DMS53 (cell line): ENCODE data around the gene CEP97.
"Not testable (repeated sequence)": the region's sequence is repeated elsewhere in the genome, so short reads cannot be mapped to it uniquely, and the experiment has no call there.

ENCODE experiments used
- DNase-seq: peaks from one replicate; lab custom pipeline; 2025; lab: John Stamatoyannopoulos, UW

The CEP97 gene, protein sequence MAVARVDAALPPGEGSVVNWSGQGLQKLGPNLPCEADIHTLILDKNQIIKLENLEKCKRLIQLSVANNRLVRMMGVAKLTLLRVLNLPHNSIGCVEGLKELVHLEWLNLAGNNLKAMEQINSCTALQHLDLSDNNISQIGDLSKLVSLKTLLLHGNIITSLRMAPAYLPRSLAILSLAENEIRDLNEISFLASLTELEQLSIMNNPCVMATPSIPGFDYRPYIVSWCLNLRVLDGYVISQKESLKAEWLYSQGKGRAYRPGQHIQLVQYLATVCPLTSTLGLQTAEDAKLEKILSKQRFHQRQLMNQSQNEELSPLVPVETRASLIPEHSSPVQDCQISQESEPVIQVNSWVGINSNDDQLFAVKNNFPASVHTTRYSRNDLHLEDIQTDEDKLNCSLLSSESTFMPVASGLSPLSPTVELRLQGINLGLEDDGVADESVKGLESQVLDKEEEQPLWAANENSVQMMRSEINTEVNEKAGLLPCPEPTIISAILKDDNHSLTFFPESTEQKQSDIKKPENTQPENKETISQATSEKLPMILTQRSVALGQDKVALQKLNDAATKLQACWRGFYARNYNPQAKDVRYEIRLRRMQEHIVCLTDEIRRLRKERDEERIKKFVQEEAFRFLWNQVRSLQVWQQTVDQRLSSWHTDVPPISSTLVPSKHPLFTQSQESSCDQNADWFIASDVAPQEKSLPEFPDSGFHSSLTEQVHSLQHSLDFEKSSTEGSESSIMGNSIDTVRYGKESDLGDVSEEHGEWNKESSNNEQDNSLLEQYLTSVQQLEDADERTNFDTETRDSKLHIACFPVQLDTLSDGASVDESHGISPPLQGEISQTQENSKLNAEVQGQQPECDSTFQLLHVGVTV

DNA sequence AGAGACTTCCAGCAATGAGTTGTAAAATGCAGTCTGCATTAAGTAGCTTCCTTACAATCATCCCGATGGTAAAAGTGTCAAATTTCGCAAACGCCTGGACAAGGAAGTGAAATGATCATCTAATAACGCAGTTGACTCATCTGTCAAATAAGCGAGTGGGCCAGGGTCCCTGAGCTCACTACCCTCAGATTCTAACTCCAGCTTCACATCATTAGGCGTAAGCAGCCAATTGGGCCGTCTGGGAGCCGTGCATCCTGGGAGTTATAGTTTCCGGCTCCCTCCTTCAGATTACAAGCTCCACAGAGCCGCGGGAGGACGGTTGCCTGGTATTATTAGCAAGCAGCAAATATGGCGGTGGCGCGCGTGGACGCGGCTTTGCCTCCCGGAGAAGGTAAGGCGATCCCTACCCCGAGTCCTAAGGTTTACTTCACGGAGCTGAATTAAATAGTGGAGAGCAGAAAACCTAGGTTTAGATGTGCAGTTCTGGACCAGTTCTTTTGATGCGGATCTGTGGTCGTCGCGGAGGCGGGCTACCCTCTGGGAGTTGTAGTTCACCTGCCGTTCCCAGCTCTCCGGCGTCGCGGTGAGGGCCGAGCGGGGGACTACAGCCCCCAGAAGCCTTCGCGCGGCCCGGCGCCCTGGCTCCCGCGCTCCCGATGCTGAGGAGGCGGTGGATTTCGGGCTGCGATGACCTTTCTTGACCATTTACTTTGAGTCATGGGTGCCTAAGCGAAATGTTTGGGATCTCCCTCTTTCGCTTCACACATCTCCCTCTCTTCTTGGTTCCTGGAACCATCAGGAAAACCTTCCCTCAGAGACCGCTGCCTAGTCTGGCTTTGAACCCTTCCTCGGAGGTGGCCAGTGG is at the start of gene CEP97:
TSS of gene CEP97 (plus strand) at position 286 of the 865 bp plus-strand sequence. CDS start at position 349, 63 bp downstream.
- peak; percentile 97 for DNase-seq

DNA sequence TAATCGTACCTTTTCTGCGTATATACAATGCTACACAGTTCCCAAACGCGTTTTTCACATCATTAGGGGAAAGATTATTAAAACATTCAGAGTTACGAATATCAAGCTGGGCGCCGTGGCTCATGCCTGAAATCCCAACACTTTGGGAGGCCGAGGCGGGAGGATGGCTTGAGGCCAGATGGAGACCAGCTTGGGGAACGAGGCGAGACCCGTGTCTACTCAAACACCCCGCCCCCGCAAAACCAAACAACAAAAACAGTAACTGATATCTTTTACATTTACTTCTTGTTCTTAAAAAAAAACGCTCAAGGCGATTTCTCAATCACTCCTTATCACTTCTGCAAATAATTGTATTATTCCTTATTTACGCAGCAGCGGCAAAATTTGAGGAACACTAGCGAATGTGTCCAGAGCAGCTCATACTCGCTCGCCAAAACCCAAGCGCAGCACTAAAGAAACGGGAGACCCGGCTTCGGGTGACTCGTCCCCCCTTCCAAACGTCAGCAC is 48.7 kb upstream of the CEP97 start:
- no peak for DNase-seq

DNA sequence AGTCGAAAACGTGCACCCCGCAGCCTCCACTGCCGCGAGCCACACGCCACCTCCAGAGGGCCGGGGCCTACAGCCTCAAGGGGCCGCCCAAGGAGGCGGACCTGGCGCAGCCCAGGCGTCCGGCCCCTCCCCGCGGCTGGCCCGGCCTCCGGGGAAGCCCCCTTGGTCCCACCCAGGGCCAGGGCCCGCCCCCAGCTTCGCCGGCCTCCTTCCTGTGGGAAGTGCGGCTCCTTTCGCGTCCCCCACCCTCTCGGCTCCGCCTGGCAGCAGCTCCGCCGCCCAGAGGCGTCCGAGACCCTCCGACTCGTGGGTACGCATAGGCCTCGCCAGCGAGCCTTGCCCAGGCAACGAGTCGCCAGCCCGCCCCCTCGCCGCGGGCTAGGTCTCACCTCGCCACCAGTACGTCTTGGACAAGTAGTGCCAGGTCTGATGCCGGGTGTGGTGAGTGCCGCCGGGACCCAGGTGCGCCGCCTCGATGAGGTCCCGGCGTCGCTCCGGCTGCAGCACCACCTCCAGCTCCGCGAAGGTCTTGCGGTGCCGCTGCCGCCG is 48.1 kb upstream of the CEP97 start:
- no peak for DNase-seq

DNA sequence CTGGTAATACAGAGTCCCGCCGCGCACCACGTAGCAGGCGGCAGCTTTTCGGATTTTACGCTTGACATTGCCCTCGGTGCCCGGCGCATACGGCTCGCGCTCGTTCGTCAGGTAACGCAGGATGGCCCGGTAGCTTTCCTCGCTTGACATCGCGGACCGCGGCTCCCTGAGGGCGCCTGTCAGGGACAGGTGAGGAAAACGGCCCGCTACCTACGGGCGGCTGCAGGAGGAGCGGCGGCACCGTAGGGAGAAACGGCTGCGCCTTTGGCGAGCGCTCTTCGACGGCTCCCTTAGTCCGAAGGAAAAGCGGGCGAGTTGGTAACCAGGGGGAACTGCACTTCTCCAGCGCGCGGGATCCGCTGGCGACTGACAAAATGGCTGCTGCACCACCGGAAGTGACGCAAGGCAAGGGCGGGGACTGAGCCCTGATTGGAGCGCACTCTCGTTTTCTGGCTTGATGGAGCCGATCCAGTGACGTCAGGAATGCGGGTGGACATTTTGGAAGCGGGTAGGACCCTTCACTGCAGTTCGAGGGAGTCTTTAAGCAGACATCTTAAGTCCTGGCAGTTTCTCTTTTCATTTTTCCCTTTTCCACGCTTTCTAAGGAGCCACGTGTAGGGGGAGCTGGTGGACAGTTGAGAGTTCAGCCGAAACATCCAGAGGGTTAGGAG is 47.5 kb upstream of the CEP97 start, which contains the start of gene ZBTB11:
TSS of gene ZBTB11 (minus strand) at position 368 of the 671 bp plus-strand sequence. CDS start at position 150, 218 bp downstream.
- no peak for DNase-seq

DNA sequence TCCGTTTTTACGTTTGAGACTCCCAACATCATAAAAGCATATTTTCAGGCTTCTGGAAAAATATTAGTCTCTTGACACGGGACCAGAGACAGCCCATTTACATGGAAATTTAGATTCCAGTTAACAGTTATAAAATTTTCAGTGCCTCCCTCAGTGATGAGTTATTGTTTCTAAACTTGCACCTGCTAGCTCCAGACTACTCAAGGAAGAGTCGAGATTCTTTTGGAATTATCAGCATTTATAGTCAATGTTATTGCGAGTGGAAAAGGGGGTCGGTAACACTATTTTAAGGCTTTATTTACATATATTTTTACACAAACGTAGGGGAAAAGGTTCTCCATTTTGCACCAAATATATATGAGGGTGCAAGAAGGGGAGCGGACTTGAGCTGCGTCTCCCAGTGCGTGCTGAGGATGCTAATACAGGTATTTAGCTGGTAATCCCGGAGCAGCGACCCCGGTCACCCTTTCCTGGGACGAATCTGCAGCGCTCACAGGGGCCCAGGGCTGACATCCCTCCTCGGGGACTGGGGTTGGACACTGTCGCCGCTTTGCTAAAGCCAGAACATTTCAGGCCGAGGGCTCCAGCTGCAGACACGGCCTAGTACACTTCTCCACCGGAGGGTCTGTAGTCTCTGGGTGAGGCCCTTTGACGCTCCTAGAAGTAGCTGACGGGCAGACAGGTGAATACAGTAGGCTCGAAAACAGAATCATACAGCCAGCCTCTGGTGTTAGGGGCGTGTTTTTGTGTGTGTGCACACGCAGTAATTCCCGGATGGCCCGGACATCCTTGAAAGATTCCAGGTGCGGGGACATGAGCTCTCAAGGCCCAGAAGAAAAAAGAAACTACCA is 46.8 kb upstream of the CEP97 start:
- DNase-seq, result no peak

DNA sequence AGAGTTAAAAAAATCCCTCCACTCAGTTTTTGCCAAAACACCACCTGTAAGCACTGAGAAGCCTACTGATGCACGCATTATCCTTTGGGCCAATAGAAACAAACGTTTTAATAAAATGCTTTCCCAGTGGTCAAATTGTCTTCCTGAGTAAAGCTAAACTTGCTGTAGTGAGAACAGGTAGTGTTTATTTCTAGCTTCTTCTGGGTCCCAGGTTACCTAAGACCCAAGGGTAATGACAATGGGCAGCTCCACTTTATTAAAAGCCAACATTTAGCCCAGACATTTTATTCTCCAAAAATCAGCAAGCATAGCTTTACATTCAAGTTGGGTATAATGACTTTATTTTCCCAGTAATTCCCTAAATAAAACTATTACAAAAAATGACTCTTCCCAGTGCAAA is 45.6 kb upstream of the CEP97 start:
- DNase-seq, result not testable (repeated sequence)

DNA sequence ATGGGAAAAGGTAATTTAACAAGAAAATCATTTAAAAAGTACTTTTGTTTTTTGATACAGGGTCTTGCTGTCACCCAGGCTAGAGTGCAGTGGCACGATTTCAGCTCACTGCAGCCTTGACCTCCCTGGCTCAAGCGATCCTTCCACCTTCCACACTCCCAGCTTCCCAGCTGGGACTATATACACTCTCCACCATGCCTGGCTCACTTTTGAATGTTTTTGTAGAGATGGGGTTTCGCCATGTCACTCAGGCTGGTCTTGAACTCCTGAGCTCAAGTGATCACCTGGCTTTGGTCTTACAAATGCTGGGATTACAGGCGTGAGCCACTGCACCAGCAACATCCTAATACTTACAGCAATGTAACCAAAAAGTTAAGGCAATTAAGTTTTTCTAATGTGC is 43.9 kb upstream of the CEP97 start:
- no peak for DNase-seq

DNA sequence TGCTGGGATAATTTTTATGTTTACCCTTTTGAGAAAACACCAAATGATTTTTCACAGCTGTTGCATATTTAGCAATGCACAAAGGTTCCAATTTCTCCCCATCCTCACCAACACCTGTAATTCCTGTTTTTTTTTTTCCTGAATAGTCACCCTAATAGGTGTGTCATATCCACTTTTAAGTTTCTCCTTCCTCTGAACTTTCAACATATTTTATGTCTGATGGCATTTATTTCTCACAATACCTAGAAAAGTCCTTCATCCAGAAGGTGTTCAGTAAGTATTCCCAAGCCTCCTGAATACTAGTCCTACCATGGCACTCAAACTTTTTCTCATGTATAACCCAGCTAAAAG is 39.4 kb upstream of the CEP97 start:
- DNase-seq, result no peak

DNA sequence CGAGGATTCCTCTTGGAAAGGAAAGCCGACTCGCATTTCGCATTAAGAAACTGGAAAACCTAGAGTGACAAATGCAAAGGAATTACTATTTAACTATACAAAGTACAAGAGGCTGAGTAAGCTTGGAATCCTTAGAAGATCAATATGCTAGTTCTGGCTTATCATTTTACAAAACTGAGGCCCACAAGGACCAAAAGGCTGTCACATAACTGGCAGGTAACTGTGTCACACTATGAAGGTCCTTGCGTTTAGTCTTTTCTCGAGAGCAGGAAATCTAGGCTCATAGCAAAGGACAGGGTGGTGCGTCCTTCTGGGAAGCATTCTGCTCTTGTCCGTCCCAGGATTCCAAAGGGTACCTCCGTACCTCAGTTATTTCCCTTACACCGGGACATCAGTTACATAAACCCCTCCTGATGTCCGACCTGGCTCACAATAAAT is 38.5 kb upstream of the CEP97 start:
- no peak for DNase-seq

DNA sequence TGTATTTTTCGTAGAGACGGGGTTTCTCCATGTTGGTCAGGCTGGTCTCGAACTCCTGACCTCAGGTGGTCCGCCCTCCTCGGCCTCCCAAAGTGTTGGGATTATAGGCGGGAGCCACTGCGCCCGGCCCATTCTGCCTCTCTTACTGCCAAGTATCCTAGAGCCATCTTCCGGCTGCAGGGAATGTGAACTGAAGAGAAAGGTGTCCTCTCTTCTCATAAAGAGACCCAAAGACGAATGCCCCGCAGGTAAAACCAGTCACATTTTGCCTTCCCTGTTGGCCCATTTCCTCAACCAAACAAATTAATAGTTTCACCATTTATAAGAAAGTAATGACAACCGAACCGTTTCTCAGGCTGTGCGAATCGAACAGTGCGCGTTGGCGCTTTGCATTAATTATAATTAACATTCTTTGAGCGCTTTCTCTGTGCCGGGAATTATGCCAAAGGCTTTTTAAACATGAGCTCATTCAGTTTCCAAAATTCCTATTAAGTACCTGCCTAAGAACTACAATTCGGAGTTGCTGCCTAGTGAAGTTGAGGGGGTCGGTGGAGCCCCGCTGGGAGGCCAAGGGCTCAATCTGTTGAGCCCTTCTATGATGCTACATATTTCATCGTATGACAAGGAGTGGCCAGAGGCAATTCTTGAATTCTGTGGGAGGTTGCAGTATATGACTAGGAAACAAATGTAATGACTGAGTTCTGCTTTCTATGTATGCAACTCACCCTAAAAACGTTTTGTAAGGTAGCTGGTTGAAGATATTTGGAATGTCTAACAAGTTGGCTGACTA is 37.1 kb upstream of the CEP97 start:
- DNase-seq, result no peak

DNA sequence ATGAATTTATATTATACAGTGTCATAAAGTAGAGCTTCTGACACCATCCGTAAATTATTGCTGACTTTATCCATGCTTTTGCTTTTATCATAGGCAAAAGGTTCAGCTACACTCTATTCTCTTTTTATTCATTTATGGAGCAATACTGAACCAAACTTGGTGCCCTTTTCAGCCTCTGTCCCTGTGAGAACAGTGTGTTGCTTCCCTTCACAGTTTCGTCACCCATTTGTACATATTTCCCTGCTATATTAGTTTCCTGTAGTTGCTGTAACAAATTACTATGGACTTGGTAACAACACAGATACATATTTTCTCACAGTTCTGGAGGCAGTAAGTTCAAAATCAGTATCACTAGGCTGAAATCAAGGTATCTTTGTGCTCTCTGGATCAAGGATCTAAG is 35.1 kb upstream of the CEP97 start:
- DNase-seq, result no peak

DNA sequence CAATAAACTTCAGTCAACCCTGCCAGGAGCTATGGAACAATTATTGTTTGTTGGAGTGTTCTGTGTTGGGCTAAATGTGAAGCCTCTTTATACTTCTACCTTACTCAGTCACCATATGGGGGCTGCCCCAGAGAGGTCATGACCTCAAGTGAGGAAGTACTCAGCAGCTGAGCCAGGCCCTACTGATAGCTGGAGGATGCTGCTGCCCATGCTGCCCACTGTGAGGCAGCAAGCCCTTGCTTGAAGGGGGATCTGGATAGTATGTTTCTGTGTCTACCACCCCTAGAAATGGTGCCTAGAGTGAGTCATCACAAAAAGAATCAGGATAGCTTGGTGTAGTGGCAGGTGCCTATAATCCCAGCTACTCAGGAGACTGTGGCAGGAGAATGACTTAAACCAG is 33.4 kb upstream of the CEP97 start:
- no peak for DNase-seq

DNA sequence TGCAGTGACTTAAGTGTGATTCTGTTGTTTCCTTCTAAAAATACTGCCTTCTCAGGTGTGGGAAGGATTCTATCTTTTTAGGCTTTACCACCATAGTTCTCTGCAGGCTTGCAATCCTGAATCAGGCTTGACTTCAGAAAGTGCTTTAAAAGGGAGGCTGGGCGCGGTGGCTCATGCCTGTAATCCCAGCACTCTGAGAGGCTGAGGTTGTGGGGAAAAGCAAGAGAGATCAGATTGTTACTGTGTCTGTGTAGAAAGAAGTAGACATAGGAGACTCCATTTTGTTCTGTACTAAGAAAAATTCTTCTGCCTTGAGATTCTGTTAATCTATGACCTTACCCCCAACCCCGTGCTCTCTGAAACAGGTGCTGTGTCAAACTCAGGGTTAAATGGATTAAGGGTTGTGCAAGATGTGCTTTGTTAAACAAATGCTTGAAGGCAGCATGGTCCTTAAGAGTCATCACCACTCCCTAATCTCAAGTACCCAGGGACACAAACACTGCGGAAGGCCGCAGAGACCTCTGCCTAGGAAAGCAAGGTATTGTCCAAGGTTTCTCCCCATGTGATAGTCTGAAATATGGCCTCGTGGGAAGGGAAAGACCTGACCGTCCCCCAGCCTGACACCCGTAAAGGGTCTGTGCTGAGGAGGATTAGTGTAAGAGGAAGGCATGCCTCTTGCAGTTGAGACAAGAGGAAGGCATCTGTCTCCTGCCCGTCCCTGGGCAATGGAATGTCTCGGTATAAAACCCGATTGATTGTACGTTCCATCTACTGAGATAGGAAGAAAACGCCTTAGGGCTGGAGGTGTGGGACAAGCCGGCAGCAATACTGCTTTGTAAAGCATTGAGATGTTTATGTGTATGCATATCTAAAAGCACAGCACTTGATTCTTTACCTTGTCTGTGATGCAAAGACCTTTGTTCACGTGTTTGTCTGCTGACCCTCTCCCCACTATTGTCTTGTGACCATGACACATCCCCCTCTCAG is 32.4 kb upstream of the CEP97 start:
- DNase-seq, result not testable (repeated sequence)

DNA sequence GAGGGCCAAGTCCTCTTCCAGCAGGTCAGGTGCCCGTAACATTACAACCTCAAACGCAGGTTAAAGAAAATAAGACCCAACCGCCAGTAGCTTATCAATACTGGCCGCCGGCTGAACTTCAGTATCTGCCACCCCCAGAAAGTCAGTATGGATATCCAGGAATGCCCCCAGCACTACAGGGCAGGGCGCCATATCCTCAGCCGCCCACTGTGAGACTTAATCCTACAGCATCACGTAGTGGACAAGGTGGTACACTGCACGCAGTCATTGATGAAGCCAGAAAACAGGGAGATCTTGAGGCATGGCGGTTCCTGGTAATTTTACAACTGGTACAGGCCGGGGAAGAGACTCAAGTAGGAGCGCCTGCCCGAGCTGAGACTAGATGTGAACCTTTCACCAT is 30.9 kb upstream of the CEP97 start:
- not testable (repeated sequence) for DNase-seq

DNA sequence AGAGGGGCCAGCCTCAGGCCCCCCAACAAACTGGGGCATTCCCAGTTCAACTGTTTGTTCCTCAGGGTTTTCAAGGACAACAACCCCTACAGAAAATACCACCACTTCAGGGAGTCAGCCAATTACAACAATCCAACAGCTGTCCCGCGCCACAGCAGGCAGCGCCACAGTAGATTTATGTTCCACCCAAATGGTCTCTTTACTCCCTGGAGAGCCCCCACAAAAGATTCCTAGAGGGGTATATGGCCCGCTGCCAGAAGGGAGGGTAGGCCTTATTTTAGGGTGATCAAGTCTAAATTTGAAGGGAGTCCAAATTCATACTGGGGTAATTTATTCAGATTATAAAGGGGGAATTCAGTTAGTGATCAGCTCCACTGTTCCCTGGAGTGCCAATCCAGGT is 29.6 kb upstream of the CEP97 start:
- DNase-seq, result not testable (repeated sequence)

DNA sequence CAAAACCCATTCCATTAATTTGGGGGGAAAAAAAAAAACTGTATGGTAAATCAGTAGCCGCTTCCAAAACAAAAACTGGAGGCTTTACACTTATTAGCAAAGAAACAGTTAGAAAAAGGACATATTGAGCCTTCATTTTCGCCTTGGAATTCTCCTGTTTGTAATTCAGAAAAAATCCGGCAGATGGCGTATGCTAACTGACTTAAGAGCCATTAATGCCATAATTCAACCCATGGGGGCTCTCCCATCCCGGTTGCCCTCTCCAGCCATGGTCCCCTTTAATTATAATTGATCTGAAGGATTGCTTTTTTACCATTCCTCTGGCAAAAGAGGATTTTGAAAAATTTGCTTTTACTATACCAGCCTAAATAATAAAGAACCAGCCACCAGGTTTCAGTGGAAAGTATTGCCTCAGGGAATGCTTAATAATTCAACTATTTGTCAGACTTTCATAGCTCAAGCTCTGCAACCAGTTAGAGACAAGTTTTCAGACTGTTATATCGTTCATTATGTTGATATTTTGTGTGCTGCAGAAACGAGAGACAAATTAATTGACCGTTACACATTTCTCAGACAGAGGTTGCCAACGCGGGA is 28.5 kb upstream of the CEP97 start:
- DNase-seq, result no peak
